ENCODE data around the gene MAGI1.

- TF ChIP-seq, protein P1, sequence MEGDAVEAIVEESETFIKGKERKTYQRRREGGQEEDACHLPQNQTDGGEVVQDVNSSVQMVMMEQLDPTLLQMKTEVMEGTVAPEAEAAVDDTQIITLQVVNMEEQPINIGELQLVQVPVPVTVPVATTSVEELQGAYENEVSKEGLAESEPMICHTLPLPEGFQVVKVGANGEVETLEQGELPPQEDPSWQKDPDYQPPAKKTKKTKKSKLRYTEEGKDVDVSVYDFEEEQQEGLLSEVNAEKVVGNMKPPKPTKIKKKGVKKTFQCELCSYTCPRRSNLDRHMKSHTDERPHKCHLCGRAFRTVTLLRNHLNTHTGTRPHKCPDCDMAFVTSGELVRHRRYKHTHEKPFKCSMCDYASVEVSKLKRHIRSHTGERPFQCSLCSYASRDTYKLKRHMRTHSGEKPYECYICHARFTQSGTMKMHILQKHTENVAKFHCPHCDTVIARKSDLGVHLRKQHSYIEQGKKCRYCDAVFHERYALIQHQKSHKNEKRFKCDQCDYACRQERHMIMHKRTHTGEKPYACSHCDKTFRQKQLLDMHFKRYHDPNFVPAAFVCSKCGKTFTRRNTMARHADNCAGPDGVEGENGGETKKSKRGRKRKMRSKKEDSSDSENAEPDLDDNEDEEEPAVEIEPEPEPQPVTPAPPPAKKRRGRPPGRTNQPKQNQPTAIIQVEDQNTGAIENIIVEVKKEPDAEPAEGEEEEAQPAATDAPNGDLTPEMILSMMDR (conservative IDR thresholded peaks at IDR 0.05; ENCODE audit: low read length), result no peak
- TF ChIP-seq EZH2phosphoT487 (IDR thresholded peaks at IDR 0.05; ENCODE audit: borderline replicate concordance), result no peak
Observed at GRCh38 chr3:65344444-65344843, 694.3 kb downstream of the MAGI1 start.

All from Loucy (cell line).